ENCODE data around the gene EXOG. TPM values are rescaled to one million over a fixed set of nuclear protein-coding genes. Genes with fewer than 3 reads are reported as not detected.

EXOG gene
- total RNA-seq, 1 donor from 2014 or later = 11.5 TPM

- DNase-seq (ENCODE audit: low spot score) = no peak
Measured at GRCh38 chr3:38545550-38545949, 49.4 kb downstream of the EXOG start.

- no peak for DNase-seq (ENCODE audit: low spot score)
Measured at GRCh38 chr3:38545983-38546382, 49.8 kb downstream of the EXOG start.

- DNase-seq (ENCODE audit: low spot score) = no peak
Measured at GRCh38 chr3:38548154-38548931, 52.2 kb downstream of the EXOG start.

- no peak for DNase-seq (ENCODE audit: low spot score)
Measured at GRCh38 chr3:38549082-38549481, 52.9 kb downstream of the EXOG start.

GRCh38 chr3:38549486-38549885 is 53.3 kb downstream of the EXOG start:
- no peak for DNase-seq (ENCODE audit: low spot score)

GRCh38 chr3:38549957-38550840 is 54.1 kb downstream of the EXOG start:
- no peak for DNase-seq (ENCODE audit: low spot score)

GRCh38 chr3:38551026-38551832 is 55.1 kb downstream of the EXOG start:
- no peak for DNase-seq (ENCODE audit: low spot score)

GRCh38 chr3:38552364-38552763 is 56.2 kb downstream of the EXOG start:
- DNase-seq (ENCODE audit: low spot score) = no peak

- DNase-seq (ENCODE audit: low spot score) = no peak
Measured at GRCh38 chr3:38553071-38553470, 56.9 kb downstream of the EXOG start.

GRCh38 chr3:38554127-38554827 is 58.1 kb downstream of the EXOG start:
- no peak for DNase-seq (ENCODE audit: low spot score)

- DNase-seq (ENCODE audit: low spot score) = no peak
Measured at GRCh38 chr3:38555149-38555840, 59.2 kb downstream of the EXOG start.

GRCh38 chr3:38555926-38556325 is 59.8 kb downstream of the EXOG start:
- DNase-seq (ENCODE audit: low spot score) = no peak

GRCh38 chr3:38556640-38557358 is 60.7 kb downstream of the EXOG start:
- no peak for DNase-seq (ENCODE audit: low spot score)

- DNase-seq (ENCODE audit: low spot score) = no peak
Measured at GRCh38 chr3:38558864-38559263, 62.7 kb downstream of the EXOG start.

GRCh38 chr3:38560284-38560683 is 64.1 kb downstream of the EXOG start:
- no peak for DNase-seq (ENCODE audit: low spot score)

GRCh38 chr3:38560996-38561717 is 65.0 kb downstream of the EXOG start:
- no peak for DNase-seq (ENCODE audit: low spot score)

- no peak for DNase-seq (ENCODE audit: low spot score)
Measured at GRCh38 chr3:38561746-38562466, 65.8 kb downstream of the EXOG start.

- DNase-seq (ENCODE audit: low spot score) = no peak
Measured at GRCh38 chr3:38562467-38562925, 66.4 kb downstream of the EXOG start.

Measured in mucosa of gallbladder (tissue), 1 donor.